ENCODE data around the gene ZNF76.

Gene ZNF76

DNA sequence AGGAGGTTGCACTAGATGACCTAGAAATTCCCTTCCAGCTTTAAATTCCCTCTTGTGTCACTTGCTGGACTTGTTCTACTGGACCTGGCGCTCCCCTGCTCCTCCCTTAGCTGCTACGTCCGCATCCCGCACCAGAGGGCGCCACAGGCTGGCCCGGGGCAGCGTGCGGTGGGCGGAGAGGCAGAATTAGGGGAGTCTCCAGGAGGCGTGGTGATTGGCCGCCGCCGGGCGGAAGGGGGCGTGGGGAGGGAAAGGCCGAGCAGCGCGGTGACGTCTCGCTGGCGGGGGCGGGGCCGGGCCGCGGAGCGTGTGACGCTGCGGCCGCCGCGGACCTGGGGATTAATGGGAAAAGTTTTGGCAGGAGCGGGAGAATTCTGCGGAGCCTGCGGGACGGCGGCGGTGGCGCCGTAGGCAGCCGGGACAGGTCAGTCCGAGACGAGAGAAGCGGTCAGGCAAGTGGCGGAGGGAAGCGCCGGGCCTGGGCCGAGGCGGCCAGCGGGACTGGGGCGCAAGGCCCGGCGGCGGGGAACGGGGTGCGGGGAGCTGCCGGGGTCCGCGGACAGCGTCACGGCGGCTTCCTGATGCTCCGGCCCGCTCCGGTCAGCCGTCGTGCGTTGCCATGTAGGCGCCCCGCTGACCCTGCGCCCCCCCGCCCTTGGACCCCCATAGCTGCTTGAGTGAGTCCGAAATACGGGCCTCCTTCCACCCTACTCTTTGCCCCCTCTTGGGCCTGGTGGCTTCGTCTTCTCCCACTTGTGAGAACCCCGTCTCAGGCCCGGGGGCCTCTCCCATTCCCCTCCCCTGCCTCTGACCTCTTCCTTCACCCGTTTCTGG is 82.9 kb downstream of the ZNF76 start, which contains the start of gene PPARD:
Gene PPARD (plus strand): TSS at position 301 of the 834 bp plus-strand sequence. CDS start 68,530 bp downstream, outside the sequence.
- Histone ChIP-seq H3K27ac (peak within 1 kb of the TSS; percentile 73), H3K27me3 (peaks cover 17% of the 10 kb centered on the region), H3K36me3 (peaks cover 4% of the 10 kb centered on the region), H3K9me3 (no peaks in the 10 kb centered on the region), H3K4me1 (ENCODE audit: control insufficient read depth in 1 of 2, insufficient read depth in 1 of 2, low read depth in 1 of 2, low read length in 1 of 2) (peaks cover 15 to 18% of the 10 kb centered on the region in 2 experiments), H3K4me3 (ENCODE audit: low read depth in 1 of 2, low read length in 1 of 2) (peak within 1 kb of the TSS; percentile 84 to 87)
- TF ChIP-seq, protein P1, sequence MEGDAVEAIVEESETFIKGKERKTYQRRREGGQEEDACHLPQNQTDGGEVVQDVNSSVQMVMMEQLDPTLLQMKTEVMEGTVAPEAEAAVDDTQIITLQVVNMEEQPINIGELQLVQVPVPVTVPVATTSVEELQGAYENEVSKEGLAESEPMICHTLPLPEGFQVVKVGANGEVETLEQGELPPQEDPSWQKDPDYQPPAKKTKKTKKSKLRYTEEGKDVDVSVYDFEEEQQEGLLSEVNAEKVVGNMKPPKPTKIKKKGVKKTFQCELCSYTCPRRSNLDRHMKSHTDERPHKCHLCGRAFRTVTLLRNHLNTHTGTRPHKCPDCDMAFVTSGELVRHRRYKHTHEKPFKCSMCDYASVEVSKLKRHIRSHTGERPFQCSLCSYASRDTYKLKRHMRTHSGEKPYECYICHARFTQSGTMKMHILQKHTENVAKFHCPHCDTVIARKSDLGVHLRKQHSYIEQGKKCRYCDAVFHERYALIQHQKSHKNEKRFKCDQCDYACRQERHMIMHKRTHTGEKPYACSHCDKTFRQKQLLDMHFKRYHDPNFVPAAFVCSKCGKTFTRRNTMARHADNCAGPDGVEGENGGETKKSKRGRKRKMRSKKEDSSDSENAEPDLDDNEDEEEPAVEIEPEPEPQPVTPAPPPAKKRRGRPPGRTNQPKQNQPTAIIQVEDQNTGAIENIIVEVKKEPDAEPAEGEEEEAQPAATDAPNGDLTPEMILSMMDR (IDR thresholded peaks at IDR 0.05), result peak; percentile 100

DNA sequence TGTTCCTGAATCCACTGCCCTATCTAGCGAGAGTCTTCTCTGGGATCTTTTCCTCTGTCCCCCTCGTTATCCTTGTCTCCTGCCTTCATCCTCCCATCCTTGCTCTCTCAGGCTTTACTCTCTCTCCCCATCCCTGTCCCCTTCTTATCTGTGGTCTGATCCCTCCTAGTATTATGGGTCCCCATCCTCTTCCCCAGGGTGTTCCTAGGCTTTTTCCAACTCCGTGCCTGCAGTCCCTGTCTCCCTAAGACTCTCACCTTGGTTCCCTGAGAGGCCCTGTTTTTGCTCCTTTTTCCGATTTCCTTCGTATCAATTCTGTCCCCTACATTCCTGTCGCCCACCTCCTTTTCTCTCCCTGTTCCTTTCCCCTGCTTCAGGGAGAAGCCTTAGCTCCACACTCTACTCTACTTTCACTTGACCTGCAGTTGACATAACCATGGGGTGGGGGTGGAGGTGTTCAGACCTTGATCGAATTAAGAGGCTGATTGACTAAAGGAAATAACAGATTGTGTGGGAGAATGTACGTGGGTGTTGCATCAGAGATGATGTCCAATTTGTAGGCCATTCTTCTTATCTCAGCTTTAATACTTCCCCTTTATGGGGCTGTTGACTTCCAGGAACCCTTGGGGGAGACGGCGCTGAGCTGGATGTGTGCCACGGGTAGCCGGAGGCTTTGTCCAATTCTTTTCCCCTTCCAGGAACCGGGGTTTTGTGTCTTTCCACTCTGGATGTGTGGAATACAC is 83.7 kb downstream of the ZNF76 start:
- TF ChIP-seq, protein P1 (IDR thresholded peaks at IDR 0.05), result no peak
- Histone ChIP-seq H3K27ac (peak overlapping the region; percentile 73), H3K27me3 (peaks cover 17% of the 10 kb centered on the region), H3K4me3 (ENCODE audit: low read depth in 1 of 2, low read length in 1 of 2) (peak overlapping the region; percentile 84 to 87), H3K9me3 (no peaks in the 10 kb centered on the region), H3K36me3 (peaks cover 8% of the 10 kb centered on the region), H3K4me1 (ENCODE audit: control insufficient read depth in 1 of 2, insufficient read depth in 1 of 2, low read depth in 1 of 2, low read length in 1 of 2) (peaks cover 15 to 18% of the 10 kb centered on the region in 2 experiments)

DNA sequence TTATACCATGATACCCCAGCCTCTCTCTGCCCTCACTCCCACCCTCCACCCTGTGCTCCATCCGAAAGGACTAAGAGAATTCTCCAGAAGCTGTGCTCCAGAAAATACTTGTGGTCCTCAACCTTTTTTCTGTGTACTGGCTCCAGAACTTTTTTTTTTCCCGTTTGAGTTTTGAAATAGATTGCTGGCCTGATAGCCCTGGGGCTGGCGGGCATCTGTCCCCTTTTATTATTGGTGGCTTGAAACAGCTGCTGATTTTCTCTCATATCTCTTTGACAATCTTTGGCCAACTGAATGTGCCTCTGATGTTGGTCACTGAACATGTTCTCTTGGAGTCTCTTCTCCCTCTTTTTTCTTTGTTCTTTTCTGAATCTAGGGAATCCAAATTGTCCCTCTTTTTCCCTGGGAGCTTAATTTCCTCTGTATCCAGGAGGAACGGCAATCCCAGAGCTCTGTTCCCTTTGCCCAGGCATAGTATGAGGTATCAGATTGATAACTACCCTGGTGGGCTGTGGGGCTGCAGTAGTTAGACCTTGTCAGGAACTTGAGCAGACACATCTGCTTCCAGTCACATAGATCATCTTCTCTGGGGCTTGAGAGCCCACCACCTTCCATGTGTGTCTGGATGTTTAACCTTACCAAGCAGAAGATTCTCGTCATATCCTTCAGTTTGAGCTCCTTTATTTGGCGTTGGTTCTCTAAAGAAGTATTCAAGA is 84.5 kb downstream of the ZNF76 start:
- H3K27ac ChIP-seq, result peak overlapping the region; percentile 51
- peaks cover 17% of the 10 kb centered on the region for H3K27me3 ChIP-seq
- no peaks in the 10 kb centered on the region for H3K9me3 ChIP-seq
- H3K4me1 ChIP-seq (ENCODE audit: control insufficient read depth in 1 of 2, insufficient read depth in 1 of 2, low read depth in 1 of 2, low read length in 1 of 2), result peaks cover 15 to 18% of the 10 kb centered on the region in 2 experiments
- TF ChIP-seq, protein P1 (IDR thresholded peaks at IDR 0.05), result no peak
- peak overlapping the region; percentile 84 to 87 for H3K4me3 ChIP-seq (ENCODE audit: low read depth in 1 of 2, low read length in 1 of 2)
- peaks cover 13% of the 10 kb centered on the region for H3K36me3 ChIP-seq

Measured in neutrophil (primary cell).